ENCODE measurements around the gene TCERG1L.

The TCERG1L gene

DNA sequence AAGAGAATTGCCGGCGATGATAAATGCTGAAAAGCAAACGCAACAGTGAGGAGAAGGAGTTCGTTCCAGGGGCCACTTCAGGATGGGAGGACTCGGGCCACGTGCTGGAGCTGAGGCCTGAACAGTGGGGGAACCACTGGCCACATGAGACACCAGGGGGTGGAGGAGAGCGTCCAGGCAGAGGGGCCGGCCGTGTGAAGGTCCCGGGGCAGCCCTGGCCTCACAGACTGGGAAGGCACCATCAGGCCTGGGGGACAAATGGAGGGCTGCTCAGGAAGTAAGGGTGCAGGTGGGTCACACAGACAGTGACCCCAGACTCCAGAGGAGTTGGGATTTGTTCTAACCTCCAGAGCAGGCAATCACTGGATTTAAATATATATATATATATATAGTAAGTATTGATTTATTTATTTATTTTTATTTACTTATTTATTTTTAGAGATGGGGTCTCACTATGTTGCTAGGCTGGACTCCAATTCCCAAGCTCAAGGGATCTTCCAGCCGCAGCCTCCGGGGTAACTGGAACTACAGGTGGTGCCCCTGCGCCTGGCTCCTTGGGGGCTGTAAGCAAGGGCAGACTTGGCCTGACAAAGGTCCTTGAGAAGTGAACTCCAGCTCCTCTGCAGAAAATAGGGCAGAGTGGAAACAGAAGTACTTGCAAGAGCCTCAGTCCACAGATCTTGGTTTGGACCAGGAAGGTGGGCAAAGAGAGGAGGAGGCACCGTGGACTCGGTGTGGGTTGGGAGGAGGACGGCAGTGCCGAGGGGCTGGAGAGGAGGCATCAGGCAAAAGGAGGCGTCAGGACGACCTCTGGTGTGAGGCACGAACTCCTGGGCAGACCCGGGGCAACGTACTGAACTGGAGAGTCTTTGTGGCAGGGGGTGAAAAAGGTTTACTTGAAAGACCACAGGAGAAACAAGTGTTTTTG, 57.3 kb downstream of the TCERG1L start:
- Histone ChIP-seq H3K4me1 (ENCODE audit: control insufficient read depth, low read depth, low read length) (peaks cover 15% of the 10 kb centered on the region), H3K27me3 (ENCODE audit: control insufficient read depth, insufficient read depth, low read length) (no peaks in the 10 kb centered on the region), H3K9me3 (ENCODE audit: control insufficient read depth, low read depth, low read length) (no peaks in the 10 kb centered on the region), H3K9ac (ENCODE audit: low read length) (no peak overlapping the region), H3K27ac (ENCODE audit: low read length) (no peak overlapping the region), H3K4me3 (ENCODE audit: low read length) (no peak overlapping the region), H3K36me3 (ENCODE audit: control insufficient read depth, low read depth, low read length) (no peaks in the 10 kb centered on the region)

DNA sequence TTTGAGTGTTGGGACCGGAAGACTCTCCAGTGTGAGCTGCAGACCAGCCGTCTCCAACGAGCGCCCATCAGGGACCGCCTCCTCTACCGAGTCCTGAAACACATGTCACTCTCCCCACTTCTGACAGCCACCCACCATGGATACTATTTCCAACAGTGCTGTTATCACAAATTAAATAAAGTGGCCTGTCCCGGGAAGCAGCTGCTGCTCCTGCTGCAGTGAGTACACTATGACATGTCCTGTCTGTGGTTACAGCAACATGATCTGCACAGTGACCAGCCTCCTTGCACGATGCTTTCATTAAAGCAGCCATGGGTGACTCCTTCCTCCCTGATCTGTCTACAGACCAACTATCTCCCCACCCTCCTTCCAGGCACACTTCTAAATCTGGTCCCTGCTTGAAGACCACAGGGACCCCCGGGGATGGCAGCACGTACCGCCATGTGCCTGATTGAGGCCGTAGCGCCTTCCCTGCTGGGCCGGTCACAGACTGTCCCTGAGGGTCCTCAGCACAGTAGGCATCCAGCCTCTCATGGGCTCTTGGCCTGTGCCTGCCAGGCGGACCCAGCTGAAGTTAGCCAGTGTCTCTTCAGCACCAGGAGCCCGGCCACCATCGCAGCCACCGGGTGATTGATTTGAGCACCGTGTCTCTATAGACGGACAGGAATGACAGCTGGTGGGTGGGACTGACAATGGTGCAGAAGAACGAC, 58.8 kb downstream of the TCERG1L start:
- no peaks in the 10 kb centered on the region for H3K27me3 ChIP-seq (ENCODE audit: control insufficient read depth, insufficient read depth, low read length)
- peaks cover 15% of the 10 kb centered on the region for H3K4me1 ChIP-seq (ENCODE audit: control insufficient read depth, low read depth, low read length)
- H3K4me3 ChIP-seq (ENCODE audit: low read length), result no peak overlapping the region
- no peak overlapping the region for H3K27ac ChIP-seq (ENCODE audit: low read length)
- H3K9me3 ChIP-seq (ENCODE audit: control insufficient read depth, low read depth, low read length), result no peaks in the 10 kb centered on the region
- H3K36me3 ChIP-seq (ENCODE audit: control insufficient read depth, low read depth, low read length), result no peaks in the 10 kb centered on the region
- no peak overlapping the region for H3K9ac ChIP-seq (ENCODE audit: low read length)

DNA sequence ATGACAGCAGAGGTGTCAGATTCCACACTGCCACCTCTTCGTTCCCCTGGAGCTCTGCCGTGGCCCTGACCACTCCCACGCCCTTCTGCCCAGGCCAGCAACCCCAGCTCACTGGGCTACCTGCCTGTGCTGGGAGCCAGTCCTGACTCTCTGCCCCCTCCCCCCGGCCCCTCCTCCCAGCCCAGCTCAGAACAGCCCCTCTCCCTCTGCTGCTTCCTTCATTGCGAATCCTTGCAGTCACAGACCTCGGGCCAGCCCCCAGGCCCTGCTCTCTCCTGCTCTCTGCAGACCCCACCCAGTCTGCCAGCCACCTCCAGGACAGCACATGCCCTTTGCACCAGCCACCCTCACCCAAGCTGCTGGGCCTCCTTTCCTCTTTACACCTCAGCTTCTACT, 60.4 kb downstream of the TCERG1L start:
- Histone ChIP-seq H3K4me1 (ENCODE audit: control insufficient read depth, low read depth, low read length) (peaks cover 15% of the 10 kb centered on the region), H3K27me3 (ENCODE audit: control insufficient read depth, insufficient read depth, low read length) (no peaks in the 10 kb centered on the region), H3K9me3 (ENCODE audit: control insufficient read depth, low read depth, low read length) (no peaks in the 10 kb centered on the region), H3K4me3 (ENCODE audit: low read length) (no peak overlapping the region), H3K36me3 (ENCODE audit: control insufficient read depth, low read depth, low read length) (no peaks in the 10 kb centered on the region), H3K9ac (ENCODE audit: low read length) (no peak overlapping the region), H3K27ac (ENCODE audit: low read length) (no peak overlapping the region)

DNA sequence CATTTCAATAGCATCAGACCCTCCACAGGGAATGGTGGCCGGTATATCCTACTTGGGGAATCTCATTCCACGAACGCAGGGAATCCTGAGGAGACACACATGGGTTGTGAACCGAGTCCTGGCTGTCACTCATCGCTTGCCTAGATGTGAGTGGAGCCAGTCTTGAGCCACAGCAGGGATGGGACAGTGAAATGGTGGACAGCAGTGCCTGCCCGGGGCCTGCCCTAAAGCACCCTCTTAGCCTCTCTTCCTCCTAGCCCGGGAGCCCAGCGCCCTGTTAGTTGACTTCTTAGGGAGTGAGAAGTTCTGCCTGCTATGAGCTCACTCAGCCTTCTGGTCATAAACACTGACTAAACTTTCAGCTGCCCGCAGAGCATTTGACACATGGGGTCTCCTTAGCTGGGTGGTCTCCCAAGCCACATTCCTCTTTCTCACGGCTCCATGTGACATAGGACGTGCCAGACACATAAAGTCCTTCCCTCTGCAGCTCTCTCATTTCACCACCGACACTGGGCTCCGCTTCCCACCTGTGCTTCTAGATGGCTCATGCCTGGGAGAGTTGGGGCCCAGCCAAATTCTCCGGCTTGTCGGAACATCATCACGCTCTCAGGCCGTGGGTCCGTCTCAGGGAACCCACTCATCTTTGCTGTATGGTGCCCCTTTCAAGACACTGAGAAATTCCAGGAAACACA, 60.9 kb downstream of the TCERG1L start:
- no peak overlapping the region for H3K27ac ChIP-seq (ENCODE audit: low read length)
- H3K27me3 ChIP-seq (ENCODE audit: control insufficient read depth, insufficient read depth, low read length), result no peaks in the 10 kb centered on the region
- peaks cover 15% of the 10 kb centered on the region for H3K4me1 ChIP-seq (ENCODE audit: control insufficient read depth, low read depth, low read length)
- H3K4me3 ChIP-seq (ENCODE audit: low read length), result no peak overlapping the region
- H3K36me3 ChIP-seq (ENCODE audit: control insufficient read depth, low read depth, low read length), result no peaks in the 10 kb centered on the region
- H3K9me3 ChIP-seq (ENCODE audit: control insufficient read depth, low read depth, low read length), result no peaks in the 10 kb centered on the region
- H3K9ac ChIP-seq (ENCODE audit: low read length), result no peak overlapping the region

DNA sequence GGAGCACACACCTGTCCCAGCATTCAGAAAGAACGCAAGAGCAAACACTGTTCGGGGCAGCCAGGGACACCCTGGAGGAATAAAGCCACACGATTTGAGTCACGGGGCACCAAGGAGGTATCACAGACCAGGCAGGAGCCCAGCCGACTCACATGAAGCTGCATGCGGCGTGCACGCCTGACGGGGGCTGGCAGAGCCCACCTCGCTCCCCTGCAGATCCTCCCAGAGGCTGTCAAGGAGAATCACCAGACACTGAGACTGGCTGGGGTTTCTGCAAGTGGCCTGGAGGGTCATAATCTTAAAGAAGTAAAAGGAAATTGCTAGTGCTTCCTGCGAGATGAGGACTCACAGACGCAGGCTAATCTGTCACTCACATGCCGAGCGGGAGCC, 61.6 kb downstream of the TCERG1L start:
- peaks cover 15% of the 10 kb centered on the region for H3K4me1 ChIP-seq (ENCODE audit: control insufficient read depth, low read depth, low read length)
- no peaks in the 10 kb centered on the region for H3K27me3 ChIP-seq (ENCODE audit: control insufficient read depth, insufficient read depth, low read length)
- H3K4me3 ChIP-seq (ENCODE audit: low read length), result no peak overlapping the region
- no peaks in the 10 kb centered on the region for H3K36me3 ChIP-seq (ENCODE audit: control insufficient read depth, low read depth, low read length)
- no peak overlapping the region for H3K9ac ChIP-seq (ENCODE audit: low read length)
- no peak overlapping the region for H3K27ac ChIP-seq (ENCODE audit: low read length)
- H3K9me3 ChIP-seq (ENCODE audit: control insufficient read depth, low read depth, low read length), result no peaks in the 10 kb centered on the region

DNA sequence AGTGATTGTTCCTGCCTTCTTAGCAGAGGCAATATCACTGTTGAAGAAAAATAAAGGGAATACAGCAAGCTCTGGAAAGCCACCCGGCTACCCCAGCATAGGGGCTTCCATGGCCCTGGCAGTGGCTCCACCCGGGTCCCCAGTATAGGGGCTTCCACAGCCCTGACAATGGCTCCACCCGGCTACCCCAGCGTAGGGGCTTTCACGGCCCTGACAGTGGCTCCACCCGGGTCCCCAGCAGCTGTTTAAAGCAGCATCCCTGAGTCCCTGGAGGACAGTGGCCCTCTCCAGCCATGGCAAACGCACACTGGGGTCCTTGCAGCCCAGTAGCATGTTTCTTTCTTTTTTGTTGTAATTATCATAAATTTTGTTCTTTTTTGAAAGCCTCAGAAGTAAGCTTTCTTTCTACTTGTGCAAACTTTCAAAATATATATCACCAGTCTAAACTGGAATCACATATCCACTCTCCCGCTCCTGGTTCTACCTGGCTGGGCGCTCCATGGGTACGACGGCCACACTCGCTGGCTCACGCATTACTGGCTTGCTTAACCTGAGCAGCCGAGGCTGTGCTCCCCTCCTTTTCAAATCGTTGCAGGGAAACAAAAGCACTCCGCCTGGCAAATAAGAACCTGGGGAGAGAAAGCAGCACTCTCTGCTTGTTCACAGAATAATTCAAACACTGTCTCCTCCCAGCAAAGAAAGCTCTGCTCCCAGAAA, 62.1 kb downstream of the TCERG1L start:
- H3K27ac ChIP-seq (ENCODE audit: low read length), result no peak overlapping the region
- no peaks in the 10 kb centered on the region for H3K9me3 ChIP-seq (ENCODE audit: control insufficient read depth, low read depth, low read length)
- H3K4me3 ChIP-seq (ENCODE audit: low read length), result no peak overlapping the region
- H3K36me3 ChIP-seq (ENCODE audit: control insufficient read depth, low read depth, low read length), result no peaks in the 10 kb centered on the region
- H3K4me1 ChIP-seq (ENCODE audit: control insufficient read depth, low read depth, low read length), result peaks cover 15% of the 10 kb centered on the region
- no peaks in the 10 kb centered on the region for H3K27me3 ChIP-seq (ENCODE audit: control insufficient read depth, insufficient read depth, low read length)
- no peak overlapping the region for H3K9ac ChIP-seq (ENCODE audit: low read length)

DNA sequence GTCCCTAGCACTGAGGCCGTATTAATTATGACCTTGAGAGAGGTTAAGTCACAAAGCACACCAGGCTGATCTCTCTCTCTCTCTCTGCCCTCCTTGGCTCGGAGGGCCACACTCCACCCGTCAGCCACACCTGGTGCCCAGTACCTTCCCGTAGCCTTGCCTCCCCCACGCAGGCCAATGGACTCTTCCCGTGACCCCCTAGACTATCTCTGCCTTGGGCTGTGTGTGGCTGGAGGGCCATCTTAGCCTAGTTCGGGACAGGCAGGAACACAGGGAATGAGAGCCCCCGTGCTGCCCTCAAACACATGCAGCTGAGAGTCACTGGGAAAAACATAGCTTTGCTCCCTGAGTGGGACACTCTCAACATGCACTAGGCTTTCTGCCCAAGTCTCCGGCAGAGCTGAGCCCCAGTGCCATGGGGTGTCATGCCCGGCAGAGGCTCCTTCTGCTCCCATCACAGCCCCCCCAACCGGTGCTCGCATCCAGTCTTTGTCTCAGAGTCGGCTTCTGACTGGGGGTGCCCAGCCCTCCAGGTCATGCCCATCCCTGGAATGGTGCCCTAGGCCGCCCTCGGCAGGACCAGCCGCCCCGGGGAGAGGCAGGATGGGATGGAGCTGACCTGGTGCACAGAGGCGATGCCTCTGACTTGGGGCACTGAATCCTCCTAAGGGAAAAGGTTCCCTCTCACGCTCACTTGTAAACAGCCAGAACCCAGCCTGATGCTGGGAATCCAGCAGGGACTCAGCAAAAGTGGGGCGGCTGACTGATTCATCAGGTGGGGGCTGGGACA, 63.0 kb downstream of the TCERG1L start:
- Histone ChIP-seq H3K9ac (ENCODE audit: low read length) (no peak overlapping the region), H3K36me3 (ENCODE audit: control insufficient read depth, low read depth, low read length) (no peaks in the 10 kb centered on the region), H3K27me3 (ENCODE audit: control insufficient read depth, insufficient read depth, low read length) (no peaks in the 10 kb centered on the region), H3K27ac (ENCODE audit: low read length) (no peak overlapping the region), H3K4me3 (ENCODE audit: low read length) (no peak overlapping the region), H3K4me1 (ENCODE audit: control insufficient read depth, low read depth, low read length) (peaks cover 15% of the 10 kb centered on the region), H3K9me3 (ENCODE audit: control insufficient read depth, low read depth, low read length) (no peaks in the 10 kb centered on the region)

DNA sequence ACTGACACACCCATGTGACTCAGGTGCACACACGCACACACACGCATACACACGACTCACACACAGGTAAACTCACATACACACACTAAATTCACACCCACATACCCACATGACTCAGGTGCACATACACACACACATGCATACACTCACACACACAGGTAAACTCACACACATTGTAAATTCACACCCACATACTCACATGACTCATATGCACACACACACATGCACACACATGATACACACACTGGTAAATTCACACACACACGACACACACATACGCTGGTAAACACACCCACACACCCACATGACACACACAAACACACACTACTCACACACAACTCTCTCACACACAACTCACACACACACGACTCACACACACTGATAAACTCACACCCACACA, 63.6 kb downstream of the TCERG1L start:
- Histone ChIP-seq H3K4me1 (ENCODE audit: control insufficient read depth, low read depth, low read length) (peaks cover 15% of the 10 kb centered on the region), H3K27me3 (ENCODE audit: control insufficient read depth, insufficient read depth, low read length) (no peaks in the 10 kb centered on the region), H3K36me3 (ENCODE audit: control insufficient read depth, low read depth, low read length) (no peaks in the 10 kb centered on the region), H3K9ac (ENCODE audit: low read length) (no peak overlapping the region), H3K27ac (ENCODE audit: low read length) (no peak overlapping the region), H3K9me3 (ENCODE audit: control insufficient read depth, low read depth, low read length) (no peaks in the 10 kb centered on the region), H3K4me3 (ENCODE audit: low read length) (no peak overlapping the region)

DNA sequence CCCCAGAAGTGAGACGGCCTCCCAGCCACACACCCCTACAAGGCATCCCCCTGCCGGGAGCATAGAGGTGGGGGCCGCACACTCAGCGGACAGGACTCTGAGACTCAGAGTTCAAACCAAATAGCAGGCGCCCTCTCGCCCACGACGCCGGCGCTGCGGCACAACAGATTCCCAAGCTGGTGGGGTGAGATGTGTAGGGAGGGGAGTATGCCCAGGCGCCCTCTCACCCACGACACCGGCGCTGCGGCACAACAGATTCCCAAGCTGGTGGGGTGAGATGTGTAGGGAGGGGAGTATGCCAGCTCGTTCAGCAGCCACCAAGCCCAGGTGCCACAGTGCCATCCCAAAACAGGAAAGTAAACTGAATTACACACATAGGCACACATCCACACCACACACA, 64.7 kb downstream of the TCERG1L start:
- Histone ChIP-seq H3K9ac (ENCODE audit: low read length) (no peak overlapping the region), H3K4me3 (ENCODE audit: low read length) (no peak overlapping the region), H3K4me1 (ENCODE audit: control insufficient read depth, low read depth, low read length) (peaks cover 15% of the 10 kb centered on the region), H3K9me3 (ENCODE audit: control insufficient read depth, low read depth, low read length) (no peaks in the 10 kb centered on the region), H3K27me3 (ENCODE audit: control insufficient read depth, insufficient read depth, low read length) (no peaks in the 10 kb centered on the region), H3K27ac (ENCODE audit: low read length) (no peak overlapping the region), H3K36me3 (ENCODE audit: control insufficient read depth, low read depth, low read length) (no peaks in the 10 kb centered on the region)

DNA sequence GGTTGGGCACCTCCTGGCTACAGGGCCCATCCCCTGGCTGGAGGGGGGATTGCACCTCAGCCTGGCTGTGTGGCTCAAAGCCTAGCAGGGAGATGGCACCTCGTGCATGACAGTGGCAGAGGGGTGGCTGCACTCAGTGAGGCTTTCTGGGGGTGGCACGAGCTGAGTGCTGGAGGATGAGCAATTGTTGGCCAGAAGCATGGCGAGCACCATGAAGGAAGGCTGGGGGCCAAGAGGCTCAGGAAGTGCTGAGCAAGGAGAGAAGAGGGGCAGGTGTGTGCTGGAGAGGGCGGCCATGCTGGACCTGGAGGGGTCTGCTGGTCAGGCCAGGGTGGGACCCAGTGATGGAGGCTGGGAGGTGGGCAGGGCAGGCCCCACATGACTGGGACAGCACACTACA, 65.4 kb downstream of the TCERG1L start:
- Histone ChIP-seq H3K36me3 (ENCODE audit: control insufficient read depth, low read depth, low read length) (no peaks in the 10 kb centered on the region), H3K4me3 (ENCODE audit: low read length) (no peak overlapping the region), H3K9ac (ENCODE audit: low read length) (no peak overlapping the region), H3K9me3 (ENCODE audit: control insufficient read depth, low read depth, low read length) (no peaks in the 10 kb centered on the region), H3K27me3 (ENCODE audit: control insufficient read depth, insufficient read depth, low read length) (no peaks in the 10 kb centered on the region), H3K27ac (ENCODE audit: low read length) (no peak overlapping the region), H3K4me1 (ENCODE audit: control insufficient read depth, low read depth, low read length) (peaks cover 10% of the 10 kb centered on the region)
